ENCODE measurements around the gene FMN2.
A peak's percentile ranks its signal among the peaks of the same experiment; 100 is the strongest.

The FMN2 gene

GRCh38 chr1:240107058-240107684 lies 15.5 kb downstream of the FMN2 start:
- TF ChIP-seq TOX (CRISPR knock-in tag; IDR thresholded peaks at IDR 0.05; ENCODE audit: borderline replicate concordance) = peak; percentile 81; the same call in 1 of the 2 replicates
- TF ChIP-seq CSDC2 (CRISPR knock-in tag; IDR thresholded peaks at IDR 0.05) = no peak
- peak; percentile 88 for TF ChIP-seq ZC3H10 (CRISPR knock-in tag; IDR thresholded peaks at IDR 0.05)
- ATAC-seq = peak; percentile 87

- no peak for ATAC-seq
- TF ChIP-seq ZNF8 (CRISPR knock-in tag; IDR thresholded peaks at IDR 0.05) (no peak), TOX (CRISPR knock-in tag; IDR thresholded peaks at IDR 0.05; ENCODE audit: borderline replicate concordance) (no peak), CREB5 (CRISPR knock-in tag; IDR thresholded peaks at IDR 0.05; ENCODE audit: low read depth) (no peak), ZNF70 (CRISPR knock-in tag; IDR thresholded peaks at IDR 0.05) (no peak), TCF4 (CRISPR knock-in tag; IDR thresholded peaks at IDR 0.05; ENCODE audit: borderline replicate concordance) (no peak), ZFP30 (CRISPR knock-in tag; IDR thresholded peaks at IDR 0.05) (no peak), CSRNP3 (CRISPR knock-in tag; IDR thresholded peaks at IDR 0.05) (no peak), ARNTL (CRISPR knock-in tag; IDR thresholded peaks at IDR 0.05; ENCODE audit: borderline replicate concordance, low read depth) (no peak), ZNF565 (CRISPR knock-in tag; conservative IDR thresholded peaks at IDR 0.05; ENCODE audit: low read depth) (no peak), TSHZ2 (CRISPR knock-in tag; IDR thresholded peaks at IDR 0.05) (no peak), ISL1 (CRISPR knock-in tag; IDR thresholded peaks at IDR 0.05) (no peak), CSDC2 (CRISPR knock-in tag; IDR thresholded peaks at IDR 0.05) (no peak), POU6F1 (CRISPR knock-in tag; IDR thresholded peaks at IDR 0.05; ENCODE audit: borderline replicate concordance, low read depth) (no peak), PATZ1 (CRISPR knock-in tag; IDR thresholded peaks at IDR 0.05; ENCODE audit: borderline replicate concordance) (no peak), OSR1 (CRISPR knock-in tag; IDR thresholded peaks at IDR 0.05) (no peak)
These were observed 17.4 kb downstream of the FMN2 start for GRCh38 chr1:240109130-240109529.

- ATAC-seq = no peak
- no peak for TF ChIP-seq ARNTL (CRISPR knock-in tag; IDR thresholded peaks at IDR 0.05; ENCODE audit: borderline replicate concordance, low read depth)
- no peak for TF ChIP-seq CREB5 (CRISPR knock-in tag; IDR thresholded peaks at IDR 0.05; ENCODE audit: low read depth)
These were observed 18.4 kb downstream of the FMN2 start for GRCh38 chr1:240109920-240110636.
